Panc1 (cell line): ENCODE data around the gene G2E3. TPM values are rescaled to one million over a fixed set of nuclear protein-coding genes. Genes with fewer than 3 reads are reported as not detected.
A peak's percentile ranks its signal among the peaks of the same experiment; 100 is the strongest.

ENCODE experiments used
- ATAC-seq: fragments of 200-7000 bp; cut with Tn5 transposase; 2 replicates; pipeline ENCODE4 v1.9.1; 2020; ENCODE audit warnings: mild to moderate bottlenecking, moderate library complexity
- BruUV-seq: library from RNA; stranded (reverse); fragments of 400-500 nt; replicated peaks from 2 replicates; lab custom pipeline; 2021; lab: Mats Ljungman, UMichigan
- CTCF ChIA-PET: fragments of 300-600 bp; sonication (Branson Sonifier 250); formaldehyde crosslinking; loops from one replicate; lab custom pipeline; 2022; ENCODE audit warnings: antibody characterized with exemption; lab: Charles Lee
- POLR2A ChIA-PET: fragments of 300-600 bp; sonication (Branson Sonifier 250); formaldehyde crosslinking; loops from one replicate; lab custom pipeline; 2022; ENCODE audit warnings: antibody characterized with exemption; lab: Charles Lee
- DNase-seq: peaks from one replicate; pipeline ENCODE4 v3.0.0-alpha.2; 2010; ENCODE audit warnings: low read depth, low spot score
- H3K27ac ChIP-seq: 2 replicates; pipeline ENCODE4 v1.5.1; 2011; ENCODE audit warnings: mild to moderate bottlenecking, low read length, inconsistent platforms
- H3K27me3 ChIP-seq: fragments of 200-500 bp; sonication (Bioruptor generic); 2 replicates; pipeline ENCODE4 v1.6.0; 2014; ENCODE audit warnings: low read length, inconsistent platforms; ENCODE audit not compliant: control insufficient read depth, insufficient read depth
- H3K36me3 ChIP-seq: fragments of 200-500 bp; sonication (Bioruptor generic); 2 replicates; pipeline ENCODE4 v1.5.1; 2014; ENCODE audit warnings: inconsistent platforms, mild to moderate bottlenecking, low read length, moderate library complexity; ENCODE audit not compliant: control insufficient read depth, insufficient read depth
- H3K4me1 ChIP-seq: 2 replicates; pipeline ENCODE4 v1.5.1; 2011; ENCODE audit warnings: inconsistent platforms, mild to moderate bottlenecking, low read length, moderate library complexity; ENCODE audit not compliant: control insufficient read depth, insufficient read depth
- H3K4me3 ChIP-seq, 2 experiments: 2 replicates each; pipeline ENCODE4 v1.5.1; 2011 to 2012; ENCODE audit warnings: low read depth in 2 of 2, low read length in 2 of 2, mild to moderate bottlenecking in 2 of 2, inconsistent platforms in 1 of 2, moderate library complexity in 1 of 2
- H3K9me3 ChIP-seq: fragments of 200-500 bp; sonication (Bioruptor generic); 2 replicates; pipeline ENCODE4 v1.5.1; 2014; ENCODE audit warnings: low read depth, mild to moderate bottlenecking, inconsistent platforms, low read length, moderate library complexity; ENCODE audit not compliant: control insufficient read depth, insufficient read depth
- CTCF ChIP-seq: fragments of 450-650 bp; IDR thresholded peaks from 2 replicates; pipeline ENCODE4 v1.5.1; 2017; ENCODE audit warnings: mild to moderate bottlenecking
- POLR2AphosphoS5 ChIP-seq: IDR thresholded peaks from 2 replicates; pipeline ENCODE4 v1.6.1; 2012; ENCODE audit warnings: mild to moderate bottlenecking, low read depth, low read length, moderate library complexity
- REST ChIP-seq, 2 experiments: IDR thresholded peaks; 2 replicates each; pipeline ENCODE4 v1.6.1; 2011 to 2012; ENCODE audit warnings: low read depth in 2 of 2, control low read depth in 1 of 2, low read length in 1 of 2, mild to moderate bottlenecking in 1 of 2, moderate library complexity in 1 of 2; ENCODE audit not compliant: insufficient read depth in 1 of 2
- SIN3A ChIP-seq: IDR thresholded peaks from 2 replicates; pipeline ENCODE4 v1.6.1; 2012; ENCODE audit warnings: low read depth, mild to moderate bottlenecking, low read length, moderate library complexity, borderline replicate concordance; ENCODE audit not compliant: insufficient read depth
- TCF7L2 ChIP-seq: IDR thresholded peaks from 2 replicates; pipeline ENCODE4 v1.6.1; 2011; ENCODE audit warnings: mild to moderate bottlenecking, low read depth, low read length, inconsistent platforms
- in situ Hi-C: cut with HindIII; loops from 2 replicates; pipeline ENCODE4 v1.10.0; 2016; ENCODE audit warnings: low sequenced_read_pairs, low pct_unique_long_range_greater_than_20kb
- intact Hi-C: fragments of 100-400 bp; cut with micrococcal nuclease; formaldehyde crosslinking; loops from one replicate; pipeline ENCODE4 v1.10.0; 2022; ENCODE audit not compliant: unreplicated experiment
- total RNA-seq: library from RNA; stranded (reverse); gene quantifications from one replicate; pipeline ENCODE4 v1.2.1, GENCODE V29; 2021; ENCODE audit not compliant: unreplicated experiment

The G2E3 gene
- total RNA-seq, 1 experiment from 2014 or later, result 27.5 TPM

- in situ Hi-C loops, result no loop called here
- ATAC-seq (no peak), DNase-seq (no peak)
- intact Hi-C loops, result no loop called here
- peak overlapping the region; percentile 92; the same call in 1 of the 2 replicates for H3K27ac ChIP-seq
- H3K27me3 ChIP-seq, result no peaks in the 10 kb centered on the region
- ChIA-PET POLR2A (no interaction called here), CTCF (no interaction called here)
- no peak for TF ChIP-seq POLR2AphosphoS5
- TF ChIP-seq CTCF, result no peak
- no peak for TF ChIP-seq SIN3A
- TF ChIP-seq REST (IDR thresholded peaks at IDR 0.05; ENCODE audit: insufficient read depth in 1 of 2, low read depth in 2 of 2, low read length in 1 of 2), result no peak
- no peak for TF ChIP-seq TCF7L2
- H3K9me3 ChIP-seq, result no peaks in the 10 kb centered on the region
- peaks cover 3% of the 10 kb centered on the region; the same call in 1 of the 2 replicates for H3K36me3 ChIP-seq
- BruUV-seq, result no TSS peak
- peaks cover 14% of the 10 kb centered on the region for H3K4me1 ChIP-seq
- H3K4me3 ChIP-seq, result peak overlapping the region; percentile 87 to 91
Observed at GRCh38 chr14:30560581-30560980, 1.6 kb downstream of the G2E3 start.

DNA sequence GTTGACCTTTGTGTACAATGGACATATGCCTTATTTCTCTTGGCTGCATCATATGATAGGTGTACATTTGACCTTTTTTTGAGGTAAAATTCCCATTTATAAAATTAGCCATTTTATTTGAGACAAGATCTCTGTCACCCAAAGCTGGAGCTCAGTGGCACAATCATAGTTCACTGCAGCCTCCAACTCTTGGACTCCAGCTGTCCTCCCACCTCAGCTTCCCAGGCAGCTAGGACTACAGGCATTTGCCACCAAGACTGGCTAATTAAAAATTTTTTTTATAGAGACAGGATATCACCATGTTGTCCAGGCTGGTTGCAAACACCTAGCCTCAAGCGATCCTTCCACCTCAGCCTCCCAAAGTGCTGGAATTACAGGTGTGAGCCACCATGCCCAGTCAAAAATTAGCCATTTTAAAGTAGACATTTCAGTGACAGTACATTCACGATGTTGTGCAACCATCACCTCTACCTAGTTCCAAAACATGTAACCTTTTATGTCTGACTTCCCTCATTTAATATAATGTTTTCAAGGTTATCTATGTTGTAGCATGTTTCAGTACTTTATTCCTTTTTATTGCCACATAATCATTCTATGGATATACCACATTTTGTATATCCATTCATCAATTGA is 5.4 kb downstream of the G2E3 start:
- Histone ChIP-seq H3K27ac (no peak overlapping the region), H3K36me3 (peaks cover 3% of the 10 kb centered on the region; the same call in 1 of the 2 replicates), H3K27me3 (no peaks in the 10 kb centered on the region), H3K9me3 (no peaks in the 10 kb centered on the region), H3K4me1 (peaks cover 15% of the 10 kb centered on the region), H3K4me3 (no peak overlapping the region)
- ChIA-PET CTCF (no interaction called here), POLR2A (no interaction called here)
- in situ Hi-C loops, result no loop called here
- intact Hi-C loops, result no loop called here
- ATAC-seq, result no peak
- no TSS peak for BruUV-seq
- TF ChIP-seq TCF7L2 (no peak), REST (IDR thresholded peaks at IDR 0.05; ENCODE audit: insufficient read depth in 1 of 2, low read depth in 2 of 2, low read length in 1 of 2) (no peak), SIN3A (no peak), CTCF (no peak), POLR2AphosphoS5 (no peak)
- no peak for DNase-seq
